Liver (tissue), 9 donors: Measurements from ENCODE around the gene C19orf25. TPM values are rescaled to one million over a fixed set of nuclear protein-coding genes. Genes with fewer than 3 reads are reported as not detected.

ENCODE experiments used
- DNase-seq: peaks from one replicate; pipeline ENCODE4 v3.0.0-alpha.2; 2017; ENCODE audit warnings: low spot score
- H3K27ac ChIP-seq, 2 donors: one replicate each; pipeline ENCODE4 v1.7.0; 2013; ENCODE audit warnings: inconsistent platforms in 2 of 2, low read length in 2 of 2, control low read depth in 1 of 2, low read depth in 1 of 2, mild to moderate bottlenecking in 1 of 2
- H3K27me3 ChIP-seq, 4 donors: one replicate each; pipeline versions ENCODE4 v1.6.1 to v1.7.0; 2013; ENCODE audit warnings: low read length in 3 of 4, inconsistent platforms in 1 of 4, mild to moderate bottlenecking in 1 of 4, moderate library complexity in 1 of 4; ENCODE audit not compliant: control insufficient read depth in 4 of 4, insufficient read depth in 4 of 4
- H3K36me3 ChIP-seq, 4 donors: one replicate each; pipeline versions ENCODE4 v1.6.1 to v1.7.0; 2013; ENCODE audit warnings: low read length in 3 of 4, mild to moderate bottlenecking in 3 of 4, low read depth in 1 of 4, moderate library complexity in 1 of 4; ENCODE audit not compliant: control insufficient read depth in 4 of 4, insufficient read depth in 3 of 4
- H3K4me1 ChIP-seq, 4 donors: one replicate each; pipeline versions ENCODE4 v1.6.1 to v1.7.0; 2013; ENCODE audit warnings: low read length in 3 of 4, mild to moderate bottlenecking in 3 of 4, moderate library complexity in 1 of 4; ENCODE audit not compliant: control insufficient read depth in 4 of 4, insufficient read depth in 4 of 4
- H3K4me3 ChIP-seq, 3 donors: one replicate each; pipeline versions ENCODE4 v1.6.1 to v1.7.0; 2013; ENCODE audit warnings: low read length in 3 of 3, control low read depth in 1 of 3, low read depth in 1 of 3, mild to moderate bottlenecking in 1 of 3
- H3K9ac ChIP-seq, 2 donors: one replicate each; pipeline ENCODE4 v1.7.0; 2013; ENCODE audit warnings: low read length in 2 of 2, mild to moderate bottlenecking in 2 of 2, moderate library complexity in 2 of 2, control low read depth in 1 of 2, low read depth in 1 of 2
- H3K9me3 ChIP-seq, 4 donors: one replicate each; pipeline versions ENCODE4 v1.6.1 to v1.7.0; 2013; ENCODE audit warnings: low read length in 3 of 4; ENCODE audit not compliant: control insufficient read depth in 4 of 4
- EGR1 ChIP-seq, 2 donors: IDR thresholded peaks; 2 replicates each; pipeline ENCODE4 v1.6.1; 2016 to 2018; ENCODE audit warnings: antibody characterized with exemption in 2 of 2, low read depth in 2 of 2
- FOXA1 ChIP-seq: IDR thresholded peaks from 2 replicates; pipeline ENCODE4 v1.6.1; 2016; ENCODE audit warnings: antibody characterized with exemption
- GABPA ChIP-seq, 2 donors: IDR thresholded peaks in 1 of 2; conservative IDR thresholded peaks in 1 of 2; 2 replicates each; pipeline ENCODE4 v1.6.1; 2016; ENCODE audit warnings: antibody characterized with exemption in 2 of 2, mild to moderate bottlenecking in 1 of 2, moderate library complexity in 1 of 2
- HNF4A ChIP-seq, 2 donors: conservative IDR thresholded peaks; 2 replicates each; pipeline ENCODE4 v1.6.1; 2016; ENCODE audit warnings: antibody characterized with exemption in 2 of 2, mild to moderate bottlenecking in 2 of 2
- HNF4G ChIP-seq: IDR thresholded peaks from 2 replicates; pipeline ENCODE4 v1.6.1; 2016; ENCODE audit warnings: antibody characterized with exemption
- JUND ChIP-seq, 2 donors: IDR thresholded peaks; 2 replicates each; pipeline ENCODE4 v1.6.1; 2016; ENCODE audit warnings: antibody characterized with exemption in 2 of 2
- RXRA ChIP-seq, 2 donors: IDR thresholded peaks; 2 replicates each; pipeline ENCODE4 v1.6.1; 2017 to 2018; ENCODE audit warnings: antibody characterized with exemption in 2 of 2, mild to moderate bottlenecking in 1 of 2
- SP1 ChIP-seq: IDR thresholded peaks from 2 replicates; pipeline ENCODE4 v1.6.1; 2018; ENCODE audit warnings: antibody characterized with exemption, mild to moderate bottlenecking
- TAF1 ChIP-seq: conservative IDR thresholded peaks from 2 replicates; pipeline ENCODE4 v1.6.1; 2016; ENCODE audit warnings: antibody characterized with exemption, mild to moderate bottlenecking
- YY1 ChIP-seq: IDR thresholded peaks from 2 replicates; pipeline ENCODE4 v1.6.1; 2016; ENCODE audit warnings: antibody characterized with exemption, mild to moderate bottlenecking
- WGBS: extraction: QIAGEN DNeasy Blood & Tissue Kit; methylation state at CpG from one replicate; pipeline ENCODE4 v1.1.7; 2013; 5-methylcytosine and 5-hydroxymethylcytosine counted together
- polyA plus RNA-seq, 2 donors: library from polyadenylated mRNA; stranded (reverse) in 1 of 2; unstranded in 1 of 2; fragments of 200-250 nt in 1 of 2; fragments of >200 nt in 1 of 2; fragmentation: Nextera tagmentation in 1 of 2; extraction: Ambion mirVana in 1 of 2; gene quantifications; one replicate each; pipeline versions ENCODE4 v1.2.1 to v1.2.3, GENCODE V29; 2013 to 2015
- total RNA-seq, 2 donors: library from RNA; depleted of rRNA; stranded (reverse); fragments of >200 nt; gene quantifications; one replicate each; pipeline ENCODE4 v1.2.3, GENCODE V29; 2014
- TF ChIP-seq, protein P1 (sequence below): IDR thresholded peaks from 2 replicates; pipeline ENCODE4 v1.6.1; 2016; ENCODE audit warnings: antibody characterized with exemption
- TF ChIP-seq, protein P2 (sequence below): fragments of 150-350 bp; IDR thresholded peaks from 2 replicates; pipeline ENCODE4 v1.5.1; 2017; ENCODE audit warnings: improper control_type of control experiment, low read depth, low read length; ENCODE audit not compliant: missing input control
- TF ChIP-seq, protein P3 (sequence below): IDR thresholded peaks from 2 replicates; pipeline ENCODE4 v1.6.1; 2016; ENCODE audit warnings: antibody characterized with exemption, mild to moderate bottlenecking
- TF ChIP-seq, protein P4 (sequence below): IDR thresholded peaks from 2 replicates; pipeline ENCODE4 v1.6.1; 2016; ENCODE audit warnings: antibody characterized with exemption
- donor health status: healthy.
- donor health status: healthy.
- donor health status: healthy.
- donor health status: healthy.
- donor health status: healthy.

C19orf25 gene
- total and polyA plus RNA-seq, 4 donors: 15.1 to 19.8 (median 18.5) TPM

DNA sequence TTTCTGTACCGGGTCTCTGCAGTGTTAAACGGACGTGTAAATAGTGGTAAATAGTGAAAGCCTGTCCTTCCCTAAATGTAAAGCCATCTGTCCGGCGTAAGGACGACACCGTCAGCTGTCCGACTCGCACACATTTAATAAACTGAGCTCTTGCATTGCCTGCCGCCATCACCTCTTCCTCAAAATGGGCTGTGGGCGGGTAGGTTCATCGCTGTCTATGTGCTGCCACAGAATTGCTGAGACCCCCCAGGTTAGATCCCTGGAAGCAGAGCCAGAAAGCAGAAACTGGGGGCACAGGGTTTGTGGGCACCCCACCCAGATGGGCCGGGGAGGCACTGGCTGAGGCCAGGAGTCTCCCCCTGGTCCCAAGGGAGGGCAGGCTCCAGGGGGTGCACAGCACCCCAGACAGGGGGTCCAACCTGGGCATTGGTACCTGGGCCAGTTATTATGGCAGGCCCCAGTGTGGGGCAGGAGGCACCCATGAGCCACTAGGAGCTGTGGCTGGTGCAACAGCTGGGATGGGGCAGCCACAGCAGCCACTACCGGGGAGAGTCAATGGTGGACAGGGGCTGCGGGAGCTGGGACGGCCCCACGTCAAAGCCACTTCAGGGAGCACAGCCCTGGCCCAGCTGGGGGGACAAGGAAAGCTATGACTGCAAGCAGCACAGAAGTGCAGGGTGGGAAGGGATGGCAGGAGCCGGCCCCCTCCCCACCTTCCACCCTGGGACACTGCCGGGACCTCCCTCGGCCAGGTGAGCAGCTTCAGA, 5.7 kb downstream of the C19orf25 start:
- no peak for TF ChIP-seq TAF1
- Histone ChIP-seq H3K27me3 (peaks cover 0 to 7% (median 5%) of the 10 kb centered on the region in 4 donors), H3K36me3 (peaks cover 0 to 6% (median 0%) of the 10 kb centered on the region in 4 donors), H3K27ac (no peak overlapping the region), H3K4me3 (no peak overlapping the region), H3K9me3 (no peaks in the 10 kb centered on the region), H3K4me1 (peaks cover 28 to 53% (median 34%) of the 10 kb centered on the region in 4 donors), H3K9ac (no peak overlapping the region)
- WGBS: 75% methylated on average over 20 of the region's 20 CpGs
- no peak for DNase-seq

DNA sequence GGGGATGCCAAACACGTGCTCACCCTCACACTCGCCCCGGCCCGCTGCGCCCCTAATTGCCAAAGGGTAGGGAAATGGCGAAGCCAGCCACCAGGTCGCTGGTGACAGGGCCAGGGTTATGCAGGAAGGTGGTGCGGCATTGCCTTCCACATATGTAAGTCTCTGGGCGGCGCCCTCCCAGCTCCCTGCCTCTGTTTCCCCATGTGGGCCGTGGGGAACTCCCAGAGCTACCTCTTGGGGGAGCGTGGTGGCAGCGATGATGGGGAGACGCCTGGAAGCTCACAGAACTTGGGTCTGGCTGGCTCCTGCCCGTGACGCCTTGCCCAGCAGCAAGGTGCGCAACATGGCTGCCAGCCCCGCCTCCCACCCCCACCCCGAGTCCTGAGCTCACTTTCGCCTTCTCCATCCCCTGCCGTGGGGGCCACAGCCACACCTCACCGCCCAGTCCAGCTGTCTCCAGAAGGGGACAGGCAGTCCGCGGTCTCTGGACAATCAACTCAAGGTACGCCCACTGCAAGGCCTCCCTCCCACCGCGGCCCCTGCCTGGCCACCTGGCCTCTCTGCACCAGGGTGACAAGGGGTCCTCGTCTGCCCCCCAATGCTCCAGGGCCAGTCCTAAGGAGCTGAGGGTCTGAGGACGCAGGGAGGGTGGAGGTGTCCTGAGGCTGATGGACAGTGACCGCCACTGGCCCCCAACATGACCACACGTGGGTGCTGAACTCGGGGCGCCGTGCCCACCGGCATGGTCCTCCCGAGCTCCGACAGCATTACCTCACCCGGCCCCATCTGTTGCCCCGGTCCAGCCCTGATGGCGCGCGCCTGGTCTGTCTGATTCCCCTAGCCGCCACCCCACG, 6.6 kb downstream of the C19orf25 start:
- TF ChIP-seq HNF4A (conservative IDR thresholded peaks at IDR 0.05): no peak
- no peak for TF ChIP-seq HNF4G
- TF ChIP-seq FOXA1: no peak
- TF ChIP-seq, protein P1, sequence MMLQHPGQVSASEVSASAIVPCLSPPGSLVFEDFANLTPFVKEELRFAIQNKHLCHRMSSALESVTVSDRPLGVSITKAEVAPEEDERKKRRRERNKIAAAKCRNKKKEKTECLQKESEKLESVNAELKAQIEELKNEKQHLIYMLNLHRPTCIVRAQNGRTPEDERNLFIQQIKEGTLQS: no peak
- TF ChIP-seq JUND (IDR thresholded peaks at IDR 0.05): no peak
- no peak for TF ChIP-seq RXRA (IDR thresholded peaks at IDR 0.05)
- TF ChIP-seq, protein P2, sequence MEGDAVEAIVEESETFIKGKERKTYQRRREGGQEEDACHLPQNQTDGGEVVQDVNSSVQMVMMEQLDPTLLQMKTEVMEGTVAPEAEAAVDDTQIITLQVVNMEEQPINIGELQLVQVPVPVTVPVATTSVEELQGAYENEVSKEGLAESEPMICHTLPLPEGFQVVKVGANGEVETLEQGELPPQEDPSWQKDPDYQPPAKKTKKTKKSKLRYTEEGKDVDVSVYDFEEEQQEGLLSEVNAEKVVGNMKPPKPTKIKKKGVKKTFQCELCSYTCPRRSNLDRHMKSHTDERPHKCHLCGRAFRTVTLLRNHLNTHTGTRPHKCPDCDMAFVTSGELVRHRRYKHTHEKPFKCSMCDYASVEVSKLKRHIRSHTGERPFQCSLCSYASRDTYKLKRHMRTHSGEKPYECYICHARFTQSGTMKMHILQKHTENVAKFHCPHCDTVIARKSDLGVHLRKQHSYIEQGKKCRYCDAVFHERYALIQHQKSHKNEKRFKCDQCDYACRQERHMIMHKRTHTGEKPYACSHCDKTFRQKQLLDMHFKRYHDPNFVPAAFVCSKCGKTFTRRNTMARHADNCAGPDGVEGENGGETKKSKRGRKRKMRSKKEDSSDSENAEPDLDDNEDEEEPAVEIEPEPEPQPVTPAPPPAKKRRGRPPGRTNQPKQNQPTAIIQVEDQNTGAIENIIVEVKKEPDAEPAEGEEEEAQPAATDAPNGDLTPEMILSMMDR: no peak
- no peak for TF ChIP-seq EGR1 (IDR thresholded peaks at IDR 0.05; ENCODE audit: low read depth in 2 of 2)
- 52% methylated on average over 44 of the region's 44 CpGs for WGBS
- no peak overlapping the region for H3K4me3 ChIP-seq
- DNase-seq: no peak
- H3K27ac ChIP-seq: no peak overlapping the region
- peaks cover 0 to 7% (median 7%) of the 10 kb centered on the region in 4 donors for H3K27me3 ChIP-seq
- H3K4me1 ChIP-seq: peaks cover 32 to 55% (median 38%) of the 10 kb centered on the region in 4 donors
- peaks cover 0 to 6% (median 0%) of the 10 kb centered on the region in 4 donors for H3K36me3 ChIP-seq
- H3K9ac ChIP-seq: no peak overlapping the region
- no peaks in the 10 kb centered on the region for H3K9me3 ChIP-seq

DNA sequence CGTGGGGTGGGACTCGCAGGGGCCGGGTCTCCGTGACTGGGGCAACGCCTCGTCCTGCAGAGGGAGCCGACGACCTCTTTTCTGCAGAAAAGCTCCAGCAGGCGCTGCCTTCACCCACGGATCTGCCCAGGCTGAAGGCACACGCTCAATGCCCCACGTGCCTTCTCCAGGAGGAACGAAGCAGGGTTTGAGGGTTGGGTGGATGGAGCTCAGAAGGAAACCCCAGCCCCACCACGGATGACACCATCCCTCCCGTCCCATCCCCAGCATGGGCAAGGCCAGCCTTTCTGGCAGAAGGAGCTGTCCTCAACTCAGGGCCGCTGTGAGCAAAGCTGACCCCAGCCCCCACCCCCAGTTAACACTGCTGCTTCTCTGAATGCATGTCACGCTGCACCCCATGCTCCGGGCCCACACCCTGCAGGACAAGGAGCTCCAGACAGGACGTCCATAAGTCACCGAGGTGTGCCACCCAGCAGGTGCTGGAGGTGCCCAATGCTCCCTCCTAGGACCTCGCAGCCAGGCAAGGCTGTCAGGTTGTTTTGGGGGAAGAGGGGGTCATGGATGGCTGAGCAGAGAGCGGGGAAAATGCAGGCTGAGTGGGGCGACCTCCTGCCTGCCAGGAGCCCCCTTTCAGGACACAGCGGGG, 7.4 kb downstream of the C19orf25 start:
- peaks cover 0 to 7% (median 7%) of the 10 kb centered on the region in 4 donors for H3K27me3 ChIP-seq
- no peak overlapping the region for H3K9ac ChIP-seq
- H3K4me3 ChIP-seq: no peak overlapping the region
- 29% methylated on average over 24 of the region's 24 CpGs for WGBS
- peaks cover 0 to 6% (median 0%) of the 10 kb centered on the region in 4 donors for H3K36me3 ChIP-seq
- no peak overlapping the region for H3K27ac ChIP-seq
- DNase-seq: no peak
- peaks cover 30 to 61% (median 40%) of the 10 kb centered on the region in 4 donors for H3K4me1 ChIP-seq
- no peaks in the 10 kb centered on the region for H3K9me3 ChIP-seq
- TF ChIP-seq YY1 (no peak), GABPA (IDR thresholded peaks at IDR 0.05 in 1 of 2, conservative IDR thresholded peaks at IDR 0.05 in 1 of 2) (no peak), RXRA (IDR thresholded peaks at IDR 0.05) (no peak), JUND (IDR thresholded peaks at IDR 0.05) (no peak), SP1 (no peak)
- TF ChIP-seq, protein P2: no peak
- TF ChIP-seq, protein P3, sequence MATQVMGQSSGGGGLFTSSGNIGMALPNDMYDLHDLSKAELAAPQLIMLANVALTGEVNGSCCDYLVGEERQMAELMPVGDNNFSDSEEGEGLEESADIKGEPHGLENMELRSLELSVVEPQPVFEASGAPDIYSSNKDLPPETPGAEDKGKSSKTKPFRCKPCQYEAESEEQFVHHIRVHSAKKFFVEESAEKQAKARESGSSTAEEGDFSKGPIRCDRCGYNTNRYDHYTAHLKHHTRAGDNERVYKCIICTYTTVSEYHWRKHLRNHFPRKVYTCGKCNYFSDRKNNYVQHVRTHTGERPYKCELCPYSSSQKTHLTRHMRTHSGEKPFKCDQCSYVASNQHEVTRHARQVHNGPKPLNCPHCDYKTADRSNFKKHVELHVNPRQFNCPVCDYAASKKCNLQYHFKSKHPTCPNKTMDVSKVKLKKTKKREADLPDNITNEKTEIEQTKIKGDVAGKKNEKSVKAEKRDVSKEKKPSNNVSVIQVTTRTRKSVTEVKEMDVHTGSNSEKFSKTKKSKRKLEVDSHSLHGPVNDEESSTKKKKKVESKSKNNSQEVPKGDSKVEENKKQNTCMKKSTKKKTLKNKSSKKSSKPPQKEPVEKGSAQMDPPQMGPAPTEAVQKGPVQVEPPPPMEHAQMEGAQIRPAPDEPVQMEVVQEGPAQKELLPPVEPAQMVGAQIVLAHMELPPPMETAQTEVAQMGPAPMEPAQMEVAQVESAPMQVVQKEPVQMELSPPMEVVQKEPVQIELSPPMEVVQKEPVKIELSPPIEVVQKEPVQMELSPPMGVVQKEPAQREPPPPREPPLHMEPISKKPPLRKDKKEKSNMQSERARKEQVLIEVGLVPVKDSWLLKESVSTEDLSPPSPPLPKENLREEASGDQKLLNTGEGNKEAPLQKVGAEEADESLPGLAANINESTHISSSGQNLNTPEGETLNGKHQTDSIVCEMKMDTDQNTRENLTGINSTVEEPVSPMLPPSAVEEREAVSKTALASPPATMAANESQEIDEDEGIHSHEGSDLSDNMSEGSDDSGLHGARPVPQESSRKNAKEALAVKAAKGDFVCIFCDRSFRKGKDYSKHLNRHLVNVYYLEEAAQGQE: no peak
- TF ChIP-seq, protein P1: no peak
- TF ChIP-seq, protein P4, sequence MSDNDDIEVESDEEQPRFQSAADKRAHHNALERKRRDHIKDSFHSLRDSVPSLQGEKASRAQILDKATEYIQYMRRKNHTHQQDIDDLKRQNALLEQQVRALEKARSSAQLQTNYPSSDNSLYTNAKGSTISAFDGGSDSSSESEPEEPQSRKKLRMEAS: no peak
